Right lobe of liver (tissue), 6 donors: Measurements from ENCODE around the gene SUN3. TPM values are rescaled to one million over a fixed set of nuclear protein-coding genes. Genes with fewer than 3 reads are reported as not detected.

Experiments
- ATAC-seq, 4 donors: fragments of 200-7000 bp; cut with Tn5 transposase; one replicate each; pipeline ENCODE4 v1.9.1; 2020; ENCODE audit warnings: mild to moderate bottlenecking in 4 of 4, moderate library complexity in 4 of 4
- DNase-seq, 3 donors: peaks; one replicate each; pipeline ENCODE4 v3.0.0-alpha.2; 2020
- H3K27ac ChIP-seq, 3 donors: fragments of 200-600 bp; one replicate each; pipeline ENCODE4 v1.8.0; 2022
- H3K27me3 ChIP-seq, 2 donors: fragments of 200-600 bp; one replicate each; pipeline ENCODE4 v1.8.0; 2022
- H3K36me3 ChIP-seq, 4 donors: fragments of 200-600 bp; sonication (generic) in 1 of 4; one replicate each; pipeline versions ENCODE4 v1.5.1 to v1.8.0; 2017 to 2022; ENCODE audit warnings: control low read depth in 1 of 4
- H3K4me1 ChIP-seq, 4 donors: fragments of 200-600 bp; sonication (generic) in 1 of 4; one replicate each; pipeline versions ENCODE4 v1.5.1 to v1.8.0; 2017 to 2022; ENCODE audit warnings: control low read depth in 1 of 4
- H3K4me3 ChIP-seq, 3 donors: fragments of 200-600 bp; one replicate each; pipeline ENCODE4 v1.8.0; 2022
- H3K9me3 ChIP-seq, 4 donors: fragments of 200-600 bp; sonication (generic) in 1 of 4; one replicate each; pipeline versions ENCODE4 v1.5.1 to v1.8.0; 2017 to 2022; ENCODE audit warnings: control low read depth in 1 of 4
- POLR2A ChIP-seq: fragments of 450-650 bp; IDR thresholded peaks from one replicate; pipeline ENCODE4 v1.6.1; 2017; ENCODE audit warnings: antibody characterized with exemption, mild to moderate bottlenecking
- WGBS: methylation state at CpG from one replicate; pipeline ENCODE4 v1.1.6; 2018; ENCODE audit warnings: low coverage, low lambda C conversion rate; ENCODE audit not compliant: insufficient coverage; ENCODE audit errors: missing lambda C conversion rate; 5-methylcytosine and 5-hydroxymethylcytosine counted together
- intact Hi-C, 2 donors: fragments of 100-400 bp; cut with DNase I; formaldehyde crosslinking; loops; one replicate each; pipeline versions ENCODE4 v1.11.2 to v1.14.1; 2022
- long read RNA-seq: library from polyadenylated mRNA; unstranded; transcript quantifications from one replicate; pipeline ENCODE4 v2.0.0, GENCODE V29; 2019
- total RNA-seq, 6 experiments: library from RNA; depleted of rRNA in 2 of 6; stranded (reverse); fragments of >200 nt in 2 of 6; fragmentation: NEBNext Ultra II Directional in 3 of 6; extraction: Animal tissue kit (Norgen Biotek cat#: 25700) in 3 of 6; gene quantifications; one replicate each; pipeline versions ENCODE4 v1.1.0 to v1.2.4, GENCODE V29; 2016 to 2023
- TF ChIP-seq, protein P1 (sequence below), 4 donors: fragments of 200-600 bp in 3 of 4; fragments of 450-650 bp in 1 of 4; IDR thresholded peaks; one replicate each; pipeline versions ENCODE4 v1.5.1 to v1.8.0; 2016 to 2022; ENCODE audit warnings: antibody characterized with exemption in 4 of 4, mild to moderate bottlenecking in 2 of 4
- donor health status: DM: no; HTN: yes; CAD: no.
- donor health status: DM: no; HTN: no; CAD: no.
- donor health status: DM: no; HTN: no; CAD: no.
- donor health status: DM: no; HTN: yes; CAD: no.
- donor health status: DM: no; HTN: yes; CAD: no.

SUN3 gene, protein sequence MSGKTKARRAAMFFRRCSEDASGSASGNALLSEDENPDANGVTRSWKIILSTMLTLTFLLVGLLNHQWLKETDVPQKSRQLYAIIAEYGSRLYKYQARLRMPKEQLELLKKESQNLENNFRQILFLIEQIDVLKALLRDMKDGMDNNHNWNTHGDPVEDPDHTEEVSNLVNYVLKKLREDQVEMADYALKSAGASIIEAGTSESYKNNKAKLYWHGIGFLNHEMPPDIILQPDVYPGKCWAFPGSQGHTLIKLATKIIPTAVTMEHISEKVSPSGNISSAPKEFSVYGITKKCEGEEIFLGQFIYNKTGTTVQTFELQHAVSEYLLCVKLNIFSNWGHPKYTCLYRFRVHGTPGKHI
- not detected for total RNA-seq
- long read RNA-seq: 0 reads

DNA sequence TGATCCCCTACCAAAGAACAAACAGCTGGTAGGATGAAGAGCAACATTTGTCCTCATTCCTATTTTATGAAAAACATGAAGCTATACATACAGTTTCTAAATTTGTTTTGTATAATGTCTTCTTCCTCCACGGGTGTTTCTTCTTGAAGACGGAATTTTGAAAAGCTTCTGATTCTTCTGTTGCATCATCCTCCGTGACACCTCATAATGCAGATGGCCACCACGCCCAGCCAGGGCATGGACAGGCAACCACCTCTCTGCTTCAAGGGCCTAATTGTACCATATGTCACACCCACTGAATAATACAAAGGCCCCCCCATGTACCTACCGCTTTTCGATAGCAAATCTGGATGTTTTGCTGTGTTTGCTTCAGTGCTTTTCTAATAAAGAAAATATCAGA, at the start of gene SUN3:
Gene SUN3 (minus strand): TSS at position 170 of the 400 bp plus-strand sequence. CDS start 169 bp downstream, at position 1.
- intact Hi-C loops: no loop called here
- 55% methylated on average over 6 of the region's 6 CpGs for whole genome bisulfite sequencing
- ATAC-seq: no peak
- H3K4me3 ChIP-seq: no peak within 1 kb of the TSS
- no peak within 1 kb of the TSS for H3K27ac ChIP-seq
- no peaks in the 10 kb centered on the region for H3K27me3 ChIP-seq
- no peak for DNase-seq
- no peaks in the 10 kb centered on the region for H3K9me3 ChIP-seq
- no peaks in the 10 kb centered on the region for H3K4me1 ChIP-seq
- TF ChIP-seq, protein P1, sequence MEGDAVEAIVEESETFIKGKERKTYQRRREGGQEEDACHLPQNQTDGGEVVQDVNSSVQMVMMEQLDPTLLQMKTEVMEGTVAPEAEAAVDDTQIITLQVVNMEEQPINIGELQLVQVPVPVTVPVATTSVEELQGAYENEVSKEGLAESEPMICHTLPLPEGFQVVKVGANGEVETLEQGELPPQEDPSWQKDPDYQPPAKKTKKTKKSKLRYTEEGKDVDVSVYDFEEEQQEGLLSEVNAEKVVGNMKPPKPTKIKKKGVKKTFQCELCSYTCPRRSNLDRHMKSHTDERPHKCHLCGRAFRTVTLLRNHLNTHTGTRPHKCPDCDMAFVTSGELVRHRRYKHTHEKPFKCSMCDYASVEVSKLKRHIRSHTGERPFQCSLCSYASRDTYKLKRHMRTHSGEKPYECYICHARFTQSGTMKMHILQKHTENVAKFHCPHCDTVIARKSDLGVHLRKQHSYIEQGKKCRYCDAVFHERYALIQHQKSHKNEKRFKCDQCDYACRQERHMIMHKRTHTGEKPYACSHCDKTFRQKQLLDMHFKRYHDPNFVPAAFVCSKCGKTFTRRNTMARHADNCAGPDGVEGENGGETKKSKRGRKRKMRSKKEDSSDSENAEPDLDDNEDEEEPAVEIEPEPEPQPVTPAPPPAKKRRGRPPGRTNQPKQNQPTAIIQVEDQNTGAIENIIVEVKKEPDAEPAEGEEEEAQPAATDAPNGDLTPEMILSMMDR (IDR thresholded peaks at IDR 0.05): no peak
- H3K36me3 ChIP-seq: no peaks in the 10 kb centered on the region

DNA sequence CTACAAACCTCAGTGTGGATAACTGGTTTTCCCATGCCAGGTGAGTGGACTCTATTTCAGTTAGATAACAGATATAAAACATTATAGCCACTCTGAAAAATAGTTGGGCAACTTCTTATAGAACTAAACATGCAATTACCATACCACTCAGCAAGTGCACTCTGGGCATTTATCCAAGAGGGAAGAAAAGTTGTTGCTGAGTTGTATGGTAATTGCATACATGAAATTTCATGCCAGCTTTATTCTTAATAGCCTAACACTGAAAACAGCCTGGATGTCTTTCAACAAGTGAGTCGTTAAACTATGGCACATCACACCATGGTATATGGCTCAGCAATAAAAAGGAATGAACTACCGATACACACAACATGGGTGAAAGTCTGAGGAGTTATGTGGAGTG, 49.6 kb upstream of the SUN3 start:
- peak in 1 of 4 donors; percentile 32 for ATAC-seq
- no peaks in the 10 kb centered on the region for H3K27me3 ChIP-seq
- H3K4me3 ChIP-seq: no peak overlapping the region
- intact Hi-C loops: no loop called here
- H3K36me3 ChIP-seq: no peaks in the 10 kb centered on the region
- no peak for DNase-seq
- no peak overlapping the region for H3K27ac ChIP-seq
- TF ChIP-seq, protein P1 (IDR thresholded peaks at IDR 0.05): no peak
- TF ChIP-seq POLR2A: no peak
- WGBS: 87% methylated on average over 2 of the region's 2 CpGs
- peaks cover 0 to 6% (median 2%) of the 10 kb centered on the region in 4 donors for H3K4me1 ChIP-seq
- no peaks in the 10 kb centered on the region for H3K9me3 ChIP-seq

DNA sequence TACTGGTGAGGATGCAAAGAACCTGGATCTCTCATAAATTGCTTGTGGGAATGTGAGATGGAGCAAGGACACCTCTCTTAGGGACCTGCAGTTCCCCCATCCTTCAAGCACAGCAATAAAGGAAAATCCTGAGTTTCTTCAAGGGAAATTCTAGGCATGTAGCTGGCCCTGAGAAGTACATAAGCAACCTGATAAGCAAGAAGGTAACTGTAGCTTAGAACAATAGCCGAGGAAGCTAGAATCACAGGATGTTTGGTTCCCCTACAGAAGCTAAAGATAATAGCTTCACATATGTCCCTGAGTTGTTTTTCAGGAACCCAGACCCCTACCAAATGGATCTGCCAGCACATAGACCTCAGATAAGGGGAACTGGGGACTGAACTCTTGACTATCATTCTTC, 48.5 kb upstream of the SUN3 start:
- Histone ChIP-seq H3K27ac (no peak overlapping the region), H3K27me3 (no peaks in the 10 kb centered on the region), H3K4me1 (peaks cover 0 to 4% (median 0%) of the 10 kb centered on the region in 4 donors), H3K9me3 (no peaks in the 10 kb centered on the region), H3K4me3 (no peak overlapping the region), H3K36me3 (no peaks in the 10 kb centered on the region)
- TF ChIP-seq, protein P1 (IDR thresholded peaks at IDR 0.05): no peak
- TF ChIP-seq POLR2A: no peak
- ATAC-seq: peak in 3 of 4 donors; percentile 31 to 69 (median 55)
- intact Hi-C loops: no loop called here
- DNase-seq: no peak
- WGBS: 44% methylated on average over 1 of the region's 1 CpG

DNA sequence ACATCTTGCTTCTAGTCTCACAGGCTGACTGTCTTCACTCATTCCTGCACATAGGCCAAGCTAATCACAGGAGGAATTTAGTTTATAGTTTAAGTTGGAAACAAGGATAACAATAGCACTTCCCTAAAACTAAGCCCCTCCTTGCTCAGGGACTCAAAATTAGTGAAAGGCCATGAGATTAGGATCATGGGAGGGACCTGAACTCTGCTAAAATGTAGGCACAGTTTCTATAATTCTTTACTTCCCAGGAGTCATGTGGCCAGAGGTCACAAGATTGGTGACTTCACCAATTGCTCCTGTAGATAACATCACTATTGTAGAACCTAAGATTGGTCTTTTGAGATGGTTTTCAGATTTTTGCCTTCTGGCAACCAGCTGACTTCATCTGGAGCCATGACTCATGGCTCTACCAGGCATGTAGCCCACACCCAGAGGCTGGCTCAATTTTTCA, 45.3 kb upstream of the SUN3 start:
- H3K4me3 ChIP-seq: no peak overlapping the region
- ATAC-seq: peak in 1 of 4 donors; percentile 25
- no peak for TF ChIP-seq POLR2A
- TF ChIP-seq, protein P1 (IDR thresholded peaks at IDR 0.05): no peak
- H3K9me3 ChIP-seq: no peaks in the 10 kb centered on the region
- no peaks in the 10 kb centered on the region for H3K4me1 ChIP-seq
- DNase-seq: no peak
- no peaks in the 10 kb centered on the region for H3K27me3 ChIP-seq
- H3K36me3 ChIP-seq: no peaks in the 10 kb centered on the region
- H3K27ac ChIP-seq: no peak overlapping the region
- intact Hi-C loops: no loop called here
